NCI-H526 treated with DMSO at 0.1 percent for 48 hours (cell line): Measurements from ENCODE around the gene MTMR11.
A peak's percentile ranks its signal among the peaks of the same experiment; 100 is the strongest.
"Not testable (repeated sequence)": the region's sequence is repeated elsewhere in the genome, so short reads cannot be mapped to it uniquely, and the experiment has no call there.

Experiments
- DNase-seq: peaks from one replicate; lab custom pipeline; 2025; lab: John Stamatoyannopoulos, UW

MTMR11 gene

DNA sequence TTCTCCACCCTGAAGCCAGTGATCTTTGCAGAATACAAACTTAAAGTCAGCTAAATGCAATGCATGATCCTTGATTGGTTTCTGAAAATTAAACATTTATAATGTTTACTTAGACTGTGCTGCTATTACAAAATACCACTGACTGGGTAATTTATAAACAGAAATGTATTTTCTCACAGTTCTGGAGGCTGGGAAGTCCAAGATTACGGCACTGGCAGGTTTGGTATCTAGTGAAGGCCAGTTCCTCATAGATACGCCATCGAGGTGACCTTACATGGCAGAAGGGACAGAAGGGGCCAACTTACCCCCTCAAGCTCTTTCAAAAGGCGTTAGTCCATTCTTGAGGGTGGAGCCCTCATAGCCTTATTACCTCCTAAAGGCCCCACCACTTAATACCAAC, 40.1 kb downstream of the MTMR11 start:
- no peak for DNase-seq

DNA sequence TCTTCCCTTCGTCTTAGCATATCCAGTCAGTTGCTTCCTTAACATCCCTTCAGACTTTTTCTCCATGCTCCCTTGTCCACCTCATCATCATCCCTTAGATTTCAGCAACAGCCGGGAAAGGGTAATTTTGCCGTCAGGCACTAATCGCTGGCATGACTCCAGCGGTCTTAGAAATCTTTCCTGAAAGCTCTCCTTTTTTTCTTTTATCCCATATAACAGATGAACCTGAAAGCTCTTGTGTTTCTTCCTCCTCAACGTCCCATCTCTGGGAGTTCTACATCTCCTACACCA, 47.7 kb downstream of the MTMR11 start:
- DNase-seq, result no peak

DNA sequence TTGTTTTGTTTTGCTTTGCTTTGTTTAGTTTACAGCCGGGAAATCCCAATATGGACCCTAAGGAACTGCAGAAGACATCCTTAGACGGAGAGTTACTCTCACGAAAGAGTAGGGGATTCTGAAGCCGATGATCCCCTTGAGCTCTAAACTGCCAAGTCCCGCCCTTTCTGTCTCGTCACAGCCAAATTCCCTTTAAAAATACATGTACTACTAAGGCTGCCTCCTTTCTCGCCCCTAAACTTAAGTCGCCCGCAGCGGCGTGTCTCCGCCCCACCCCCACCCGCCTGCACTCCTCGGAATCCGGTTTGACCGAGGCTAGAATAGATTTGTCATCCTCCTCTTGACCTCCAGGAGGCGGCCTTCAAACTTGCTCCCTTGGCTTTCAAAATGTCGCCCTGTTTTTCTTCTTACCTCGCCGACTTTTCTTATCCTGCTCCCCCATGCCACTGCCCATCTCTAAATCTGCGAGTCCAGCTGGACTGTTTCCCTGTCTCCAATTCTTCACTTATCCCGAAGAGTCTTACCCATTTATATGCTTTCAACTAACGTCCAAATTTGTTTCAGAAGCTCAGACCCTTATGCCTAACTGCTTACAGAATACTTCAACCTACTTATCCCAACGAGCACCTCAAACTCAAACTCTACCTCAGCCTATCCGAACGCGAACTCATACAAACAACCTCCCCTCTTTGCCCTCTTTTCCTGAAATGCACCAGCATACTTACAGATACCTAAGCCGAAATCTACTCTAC, 48.3 kb downstream of the MTMR11 start:
- DNase-seq, result peak; percentile 98

- peak; percentile 100 for DNase-seq
These were observed 49.0 kb downstream of the MTMR11 start for GRCh38 chr1:149887456-149888246.

GRCh38 chr1:149887196-149887455, 49.6 kb downstream of the MTMR11 start:
- DNase-seq, result not testable (repeated sequence)

DNA sequence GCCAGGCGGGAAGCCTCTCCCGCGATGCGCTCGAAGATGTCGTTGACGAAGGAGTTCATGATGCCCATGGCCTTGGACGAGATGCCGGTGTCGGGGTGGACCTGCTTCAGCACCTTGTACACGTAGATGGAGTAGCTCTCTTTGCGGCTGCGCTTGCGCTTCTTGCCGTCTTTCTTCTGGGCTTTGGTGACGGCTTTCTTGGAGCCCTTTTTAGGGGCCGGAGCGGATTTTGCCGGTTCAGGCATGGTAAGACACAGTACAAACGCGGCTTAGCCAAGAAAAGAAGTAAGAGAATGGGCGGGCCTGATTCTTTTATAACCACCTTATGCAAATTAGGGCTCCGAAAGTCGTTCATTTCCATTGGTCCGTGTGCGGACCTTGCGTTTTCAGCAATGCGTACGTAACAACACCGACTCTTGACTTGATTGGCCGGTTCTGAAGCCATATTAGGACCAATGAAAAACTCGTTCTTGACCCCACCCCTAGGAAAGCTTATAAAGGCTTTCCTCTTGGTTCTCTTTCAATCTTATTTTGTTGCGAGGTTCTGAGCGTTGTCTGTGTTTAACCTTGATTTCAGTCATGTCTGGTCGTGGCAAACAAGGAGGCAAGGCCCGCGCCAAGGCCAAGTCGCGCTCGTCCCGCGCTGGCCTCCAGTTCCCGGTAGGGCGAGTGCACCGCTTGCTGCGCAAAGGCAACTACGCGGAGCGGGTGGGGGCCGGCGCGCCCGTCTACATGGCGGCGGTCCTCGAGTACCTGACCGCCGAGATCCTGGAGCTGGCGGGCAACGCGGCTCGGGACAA, 50.1 kb downstream of the MTMR11 start:
- DNase-seq, result peak; percentile 100

DNA sequence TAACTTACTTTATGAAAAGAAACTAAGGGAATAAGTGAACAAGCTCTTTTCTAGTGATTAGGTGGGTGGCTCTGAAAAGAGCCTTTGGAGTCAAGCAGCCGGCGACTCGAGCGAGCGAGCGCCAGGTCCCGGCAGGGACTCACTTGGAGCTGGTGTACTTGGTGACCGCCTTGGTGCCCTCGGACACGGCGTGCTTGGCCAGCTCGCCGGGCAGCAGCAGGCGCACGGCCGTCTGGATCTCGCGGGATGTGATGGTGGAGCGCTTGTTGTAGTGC, 50.6 kb downstream of the MTMR11 start:
- not testable (repeated sequence) for DNase-seq

GRCh38 chr1:149885339-149886120, 51.1 kb downstream of the MTMR11 start:
- DNase-seq, result peak; percentile 96

- DNase-seq, result peak; percentile 90
These were observed 52.0 kb downstream of the MTMR11 start for GRCh38 chr1:149884433-149885338.

DNA sequence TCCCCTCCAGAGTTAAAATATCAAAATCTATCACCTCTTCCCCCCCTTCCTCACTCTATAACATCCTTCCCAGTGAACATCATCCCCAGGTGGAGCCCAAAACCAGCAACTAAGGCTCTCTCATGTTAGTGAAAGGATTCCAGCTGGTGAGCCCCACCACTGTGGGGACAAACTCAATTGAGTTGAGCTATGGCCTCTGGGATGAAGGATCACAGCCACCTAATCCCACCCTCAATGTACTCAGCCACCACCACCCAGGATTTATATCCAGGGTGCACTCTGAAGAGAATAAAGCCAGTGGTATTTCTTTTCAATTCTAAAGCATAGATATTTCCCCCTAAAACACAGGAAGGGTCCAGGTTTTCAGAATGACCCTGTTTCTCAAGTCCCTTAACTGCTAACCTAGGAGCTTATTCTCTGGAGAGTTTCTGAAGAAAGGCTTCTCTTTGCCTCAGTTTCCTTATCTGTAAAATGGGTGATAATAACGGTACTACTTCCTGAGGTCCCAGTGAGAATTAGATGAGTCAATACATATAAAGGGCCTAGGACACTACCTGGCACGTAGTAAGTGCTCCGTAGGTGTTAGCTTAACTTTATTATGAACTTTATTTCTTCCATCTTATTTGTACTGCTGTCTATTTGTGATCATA, 53.0 kb downstream of the MTMR11 start:
- DNase-seq, result no peak

GRCh38 chr1:149881876-149882275, 54.8 kb downstream of the MTMR11 start:
- DNase-seq, result no peak

GRCh38 chr1:149879556-149879955, 57.1 kb downstream of the MTMR11 start:
- DNase-seq, result no peak
